Fibroblast of villous mesenchyme (primary cell): ENCODE data around the gene CBLB. TPM values are rescaled to one million over a fixed set of nuclear protein-coding genes. Genes with fewer than 3 reads are reported as not detected.

Source experiments
- DNase-seq: peaks from one replicate; pipeline ENCODE4 v3.0.0-alpha.2; 2010; ENCODE audit warnings: low read depth
- H3K4me3 ChIP-seq: 2 replicates; pipeline ENCODE4 v1.5.1; 2011; ENCODE audit warnings: low read depth, mild to moderate bottlenecking, low read length
- CTCF ChIP-seq: IDR thresholded peaks from 2 replicates; pipeline ENCODE4 v1.5.1; 2012; ENCODE audit warnings: low read depth, mild to moderate bottlenecking, low read length; ENCODE audit not compliant: insufficient read depth
- total RNA-seq: library from RNA; depleted of rRNA; stranded (reverse); fragments of >200 nt; gene quantifications from 2 replicates; pipeline ENCODE4 v1.2.3, GENCODE V29; 2012

The CBLB gene
- total RNA-seq, 1 donor: 40.6 TPM

GRCh38 chr3:105812194-105812586, 56.6 kb downstream of the CBLB start:
- H3K4me3 ChIP-seq: no peak overlapping the region
- peak; percentile 64 for DNase-seq
- no peak for TF ChIP-seq CTCF

GRCh38 chr3:105811518-105812193, 57.2 kb downstream of the CBLB start:
- H3K4me3 ChIP-seq: no peak overlapping the region
- no peak for TF ChIP-seq CTCF
- DNase-seq: no peak

GRCh38 chr3:105809208-105809888, 59.5 kb downstream of the CBLB start:
- H3K4me3 ChIP-seq: no peak overlapping the region
- TF ChIP-seq CTCF: no peak
- peak; percentile 45 for DNase-seq

GRCh38 chr3:105807701-105808100, 61.1 kb downstream of the CBLB start:
- TF ChIP-seq CTCF: no peak
- DNase-seq: no peak
- no peak overlapping the region for H3K4me3 ChIP-seq

- DNase-seq: no peak
- no peak overlapping the region for H3K4me3 ChIP-seq
- no peak for TF ChIP-seq CTCF
Measured at GRCh38 chr3:105807146-105807545, 61.7 kb downstream of the CBLB start.

GRCh38 chr3:105806359-105806758, 62.5 kb downstream of the CBLB start:
- no peak for TF ChIP-seq CTCF
- DNase-seq: peak; percentile 55
- no peak overlapping the region for H3K4me3 ChIP-seq
